HG03159 (cell line): ENCODE data around the gene SLC6A6.
"Not testable (repeated sequence)": the region's sequence is repeated elsewhere in the genome, so short reads cannot be mapped to it uniquely, and the experiment has no call there.

Experiments used
- ATAC-seq: cut with Tn5 transposase; IDR thresholded peaks from one replicate; pipeline ENCODE4 v1.9.1; 2021; ENCODE audit warnings: mild to moderate bottlenecking, moderate library complexity; ENCODE audit not compliant: unreplicated experiment

SLC6A6 gene

DNA sequence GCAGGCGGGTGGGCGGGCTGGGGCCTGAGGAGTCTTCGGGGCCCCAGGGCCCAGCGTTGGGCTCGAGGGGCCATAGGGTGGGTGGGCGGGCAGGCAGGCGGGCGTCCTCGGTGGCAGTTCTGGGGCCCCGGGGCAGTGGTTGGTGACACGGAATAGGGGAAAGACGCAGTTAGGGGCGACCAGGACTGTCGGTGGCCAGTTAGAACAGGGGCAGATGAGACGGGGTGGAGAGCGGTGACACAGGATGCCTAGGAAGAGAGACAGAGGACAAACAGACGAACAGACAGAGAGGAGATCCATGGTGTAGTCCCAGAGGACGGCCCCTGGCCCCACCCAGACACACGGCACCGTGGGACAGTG is 101.3 kb downstream of the SLC6A6 start:
- ATAC-seq: no peak

DNA sequence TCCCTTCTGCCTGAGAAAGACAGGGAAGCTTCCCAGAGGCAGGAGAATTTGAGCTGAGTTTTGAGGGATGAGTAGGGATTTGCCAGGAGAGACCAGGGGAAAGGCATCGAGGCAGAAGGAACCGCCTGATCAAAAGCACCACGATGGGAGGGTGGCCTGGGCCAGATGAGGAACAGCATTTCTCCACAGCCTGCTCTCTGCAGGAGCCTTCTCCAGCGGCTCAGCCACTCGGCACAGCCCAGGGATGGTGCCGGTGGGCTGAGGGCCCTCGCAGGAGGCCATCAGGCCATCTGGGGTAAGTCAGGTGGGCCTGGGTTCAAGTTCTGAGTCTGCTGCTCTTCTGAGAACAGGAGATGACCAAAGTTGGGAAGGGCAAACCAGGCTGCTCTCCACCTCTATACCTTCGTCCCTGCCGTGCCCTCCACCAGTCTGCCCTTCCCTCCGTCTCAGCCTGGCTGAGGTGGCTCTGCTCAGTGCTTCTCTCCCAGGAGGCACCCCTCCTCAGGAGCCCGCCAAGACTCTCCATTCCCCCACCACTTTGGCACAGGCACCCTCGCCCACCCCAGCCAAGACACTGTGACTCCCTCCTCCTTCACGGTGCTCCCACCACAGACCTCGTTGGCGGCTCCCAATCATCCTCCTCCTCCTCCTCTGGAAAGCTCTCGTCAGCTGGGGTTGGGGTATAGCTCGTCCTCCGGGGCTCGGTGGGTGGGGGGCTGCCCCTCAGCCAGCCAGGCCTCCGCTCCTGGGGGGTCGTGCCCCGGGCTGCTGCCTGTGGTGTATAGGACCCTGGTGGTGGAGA is 102.8 kb downstream of the SLC6A6 start:
- ATAC-seq: no peak

DNA sequence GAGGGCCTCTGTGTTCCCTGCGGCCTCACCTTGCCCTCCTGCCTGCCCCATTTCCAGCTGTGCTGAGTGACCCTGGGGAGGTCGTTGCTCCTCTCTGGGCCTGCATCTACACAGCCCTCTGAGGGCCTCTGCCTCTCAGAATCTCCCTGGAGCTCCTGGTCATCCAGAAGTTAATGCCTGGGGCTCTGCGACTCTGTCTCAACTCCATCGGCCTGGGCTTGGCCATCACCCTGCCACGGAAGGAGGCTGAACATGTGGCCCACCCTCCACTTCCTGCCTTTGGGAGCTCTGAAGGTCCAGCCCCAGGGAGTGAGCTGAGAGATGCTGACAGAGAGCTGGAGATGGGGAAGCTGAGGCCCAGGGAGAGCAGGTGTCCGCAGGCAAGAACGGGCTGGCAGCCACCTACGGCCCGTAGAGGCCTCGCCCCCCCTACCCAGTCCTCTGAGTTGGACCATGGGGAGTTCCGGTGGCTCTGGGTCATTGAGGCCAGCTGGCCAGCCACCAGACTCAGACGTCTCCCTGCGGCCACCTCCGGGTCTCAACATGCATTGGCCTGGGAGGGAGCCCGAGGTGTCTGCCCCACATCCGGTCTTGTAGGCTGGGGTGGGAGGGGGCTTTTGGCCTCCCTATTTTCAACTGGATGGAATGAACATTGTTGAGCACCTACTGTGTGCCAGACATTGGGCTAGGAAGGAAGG is 103.5 kb downstream of the SLC6A6 start:
- no peak for ATAC-seq

DNA sequence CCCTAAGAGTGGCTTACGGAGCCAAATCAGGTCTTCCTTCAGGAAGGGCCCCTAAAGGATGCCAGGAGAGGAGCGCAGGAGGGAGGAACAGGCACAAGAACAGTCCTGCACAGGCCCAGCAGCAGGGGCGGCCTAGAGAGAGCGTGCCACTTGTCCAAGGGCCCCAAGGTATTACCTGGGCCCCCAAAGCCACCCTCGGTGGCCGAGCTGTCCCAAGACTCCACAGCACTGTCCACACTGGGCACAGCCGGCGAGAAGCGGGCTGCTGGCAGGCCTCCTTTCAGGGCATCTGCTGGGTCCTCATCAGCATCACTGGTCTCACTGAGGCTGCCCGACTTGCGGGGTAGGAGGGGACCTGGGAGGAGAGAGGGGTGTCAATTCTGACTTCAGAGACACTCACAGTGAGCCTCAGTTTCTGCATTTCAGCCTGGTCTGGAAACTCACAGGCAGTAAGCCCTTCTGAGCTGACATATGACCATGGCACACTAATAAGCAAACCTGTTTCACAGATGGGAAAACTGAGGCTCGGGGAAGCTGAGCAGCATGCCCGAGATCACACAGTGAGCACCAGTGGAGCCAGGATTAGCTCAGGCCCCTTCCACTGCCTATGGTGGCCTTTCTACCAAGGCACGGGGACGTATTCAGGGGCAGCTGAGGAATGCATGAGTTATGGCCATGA is 104.4 kb downstream of the SLC6A6 start:
- ATAC-seq: no peak

DNA sequence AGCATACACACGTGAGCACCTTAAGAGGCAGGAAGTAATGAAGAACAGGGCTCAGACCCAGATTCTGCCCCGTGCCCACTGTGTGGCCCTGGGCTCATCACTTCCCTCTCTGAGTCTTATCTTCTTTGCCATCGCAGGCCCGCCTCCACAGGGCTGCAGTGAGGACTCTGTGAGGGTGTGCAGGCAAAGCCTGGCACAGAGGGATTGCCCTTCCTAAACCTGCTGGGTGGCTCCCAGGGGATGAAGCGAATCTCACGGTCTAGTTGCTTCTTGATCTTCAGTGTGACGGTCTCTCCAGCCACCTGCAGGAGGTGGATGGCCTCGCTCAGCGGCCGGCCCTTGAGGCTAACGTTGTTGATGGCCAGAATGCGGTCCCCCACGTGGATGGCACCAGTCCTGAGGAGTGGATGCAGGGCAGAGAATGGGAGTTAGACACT is 104.9 kb downstream of the SLC6A6 start:
- no peak for ATAC-seq

DNA sequence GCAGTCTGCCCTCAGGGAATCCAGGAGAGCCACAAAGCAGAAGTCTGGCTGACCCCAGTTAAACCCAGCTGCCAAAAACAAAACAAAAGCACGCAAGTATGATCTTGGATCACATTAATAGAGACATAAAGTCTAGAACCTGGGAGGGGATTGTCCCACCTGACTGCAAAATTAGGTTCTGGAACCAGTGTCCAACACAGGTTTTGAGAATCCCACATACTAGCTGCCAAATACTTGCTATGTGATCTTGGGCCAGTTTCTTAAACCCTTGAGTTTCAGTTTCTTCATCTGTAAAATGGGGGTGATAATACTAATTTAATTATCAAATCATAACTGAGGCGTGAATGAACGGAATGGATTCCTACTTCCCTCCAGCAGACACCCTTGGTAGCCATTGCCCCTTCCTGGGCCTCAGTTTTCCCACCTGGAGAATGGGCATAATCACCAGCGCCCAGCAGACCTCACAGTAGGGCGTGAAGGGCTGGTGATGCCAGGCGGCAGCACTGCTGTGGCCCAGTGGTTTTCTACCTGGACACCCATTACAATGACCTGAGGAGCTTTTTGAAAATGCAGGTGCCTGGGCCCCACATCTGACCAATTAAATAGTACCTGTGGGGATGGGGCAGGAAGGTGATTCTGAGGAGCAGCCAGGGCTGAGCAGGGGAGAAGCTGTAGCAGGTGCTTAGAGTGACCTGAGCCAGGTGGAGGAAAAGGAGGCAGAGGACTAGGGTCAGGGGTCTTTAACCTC is 105.5 kb downstream of the SLC6A6 start:
- no peak for ATAC-seq

DNA sequence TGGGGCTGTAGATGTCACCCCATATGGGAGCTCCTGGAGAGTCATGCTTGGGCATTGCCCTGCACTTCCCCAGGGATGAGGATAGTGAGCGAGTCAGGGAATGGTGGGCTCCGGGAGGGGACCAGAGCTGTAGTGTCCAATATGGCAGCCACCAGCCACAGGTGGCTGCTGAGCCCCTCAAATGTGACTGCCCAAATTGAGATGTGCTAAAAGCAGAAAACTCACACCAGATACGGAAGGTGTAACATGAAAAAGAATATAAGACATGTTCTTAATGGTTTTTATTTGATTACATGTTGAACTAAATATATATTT is 106.1 kb downstream of the SLC6A6 start:
- ATAC-seq: no peak

DNA sequence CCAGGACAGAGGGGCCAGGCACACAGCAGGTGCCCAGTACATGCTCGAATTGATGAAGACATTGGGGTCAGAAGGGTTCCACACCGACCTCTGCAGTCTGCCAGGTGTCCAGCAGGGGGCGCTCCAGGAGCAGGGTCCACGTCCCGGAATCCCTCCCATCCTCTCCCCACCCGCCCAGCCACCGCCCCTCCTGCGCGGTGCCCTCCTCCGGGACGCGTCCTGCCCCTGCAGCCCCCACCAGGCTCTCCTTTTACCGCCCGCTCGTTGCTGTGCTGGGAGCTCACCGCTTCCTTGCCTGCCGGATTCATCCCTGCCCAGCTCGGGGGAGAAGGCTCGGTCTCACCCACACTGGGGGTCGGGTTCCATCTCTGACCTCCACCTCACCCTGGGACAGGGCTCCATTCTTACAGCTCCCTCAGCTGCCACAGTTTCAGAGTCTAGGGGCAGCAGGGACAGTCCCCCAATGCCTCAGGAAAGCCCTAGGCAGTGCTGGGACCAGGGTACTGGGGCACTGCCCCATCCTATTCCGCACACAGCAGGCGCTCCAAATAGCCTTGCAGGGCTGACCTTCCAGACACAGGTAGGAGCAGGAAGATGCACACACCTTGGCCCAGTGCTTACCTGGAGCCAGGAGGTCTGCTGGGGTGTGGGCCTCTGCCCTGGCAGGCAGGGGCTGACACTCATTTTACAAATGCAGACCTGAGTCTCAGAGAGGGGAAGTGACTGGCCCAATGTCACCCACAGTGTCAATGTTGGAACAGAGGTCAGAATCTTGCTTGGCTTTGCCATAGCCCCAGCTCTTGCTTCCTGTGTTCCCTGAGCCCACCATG is 106.8 kb downstream of the SLC6A6 start:
- no peak for ATAC-seq

DNA sequence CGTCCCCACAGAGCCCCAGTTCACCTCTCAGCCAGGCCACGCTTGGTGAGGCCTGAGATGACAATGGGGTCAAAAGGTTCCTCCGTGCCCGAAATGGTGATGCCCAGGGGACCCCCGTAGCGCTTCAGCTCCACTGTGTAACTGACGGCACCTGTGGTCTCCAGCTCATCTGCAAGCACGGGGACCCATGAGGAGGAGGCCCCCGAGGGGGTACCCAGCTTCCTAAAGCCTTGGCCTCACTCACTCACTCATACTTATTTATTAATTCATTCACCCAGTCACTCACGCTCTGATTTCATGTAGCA is 107.3 kb downstream of the SLC6A6 start:
- ATAC-seq: no peak

DNA sequence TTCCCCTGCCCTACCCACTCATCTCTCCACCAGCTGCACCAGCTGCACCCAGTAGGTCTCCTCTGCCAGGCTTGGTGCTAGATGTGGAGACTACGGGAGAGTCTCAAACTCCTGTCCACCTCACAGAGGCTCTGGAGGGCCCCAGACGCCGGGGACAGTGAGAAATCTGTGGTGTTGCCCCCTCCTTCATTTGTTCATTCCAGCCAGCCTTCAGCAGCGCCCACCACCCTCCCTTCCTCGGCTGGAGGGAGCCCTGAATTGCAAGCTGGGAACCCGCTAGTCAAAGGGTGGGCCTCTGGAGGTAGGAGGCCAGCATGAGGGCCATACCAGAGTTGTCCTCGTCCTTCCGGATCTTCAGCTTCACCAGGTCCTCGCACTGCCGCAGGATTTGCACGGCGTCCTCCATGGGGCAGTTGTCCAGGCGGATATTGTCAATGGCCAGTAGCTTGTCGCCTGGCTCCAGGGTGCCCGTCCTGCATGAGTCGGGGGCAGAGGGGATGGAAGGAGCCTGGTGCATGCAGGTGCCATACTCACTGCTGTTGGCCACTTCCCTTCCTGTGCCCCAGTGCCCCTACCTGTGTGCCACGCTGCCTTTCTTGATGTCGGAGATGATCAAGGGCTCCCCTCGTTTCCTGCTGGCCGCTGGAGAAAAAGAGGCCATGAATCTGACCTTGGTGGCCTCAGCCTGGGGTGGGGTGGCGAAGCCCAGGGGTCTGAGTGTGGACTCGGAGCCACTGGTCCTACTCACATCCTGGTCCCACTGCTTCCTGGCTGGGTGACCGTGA is 108.6 kb downstream of the SLC6A6 start:
- no peak for ATAC-seq

DNA sequence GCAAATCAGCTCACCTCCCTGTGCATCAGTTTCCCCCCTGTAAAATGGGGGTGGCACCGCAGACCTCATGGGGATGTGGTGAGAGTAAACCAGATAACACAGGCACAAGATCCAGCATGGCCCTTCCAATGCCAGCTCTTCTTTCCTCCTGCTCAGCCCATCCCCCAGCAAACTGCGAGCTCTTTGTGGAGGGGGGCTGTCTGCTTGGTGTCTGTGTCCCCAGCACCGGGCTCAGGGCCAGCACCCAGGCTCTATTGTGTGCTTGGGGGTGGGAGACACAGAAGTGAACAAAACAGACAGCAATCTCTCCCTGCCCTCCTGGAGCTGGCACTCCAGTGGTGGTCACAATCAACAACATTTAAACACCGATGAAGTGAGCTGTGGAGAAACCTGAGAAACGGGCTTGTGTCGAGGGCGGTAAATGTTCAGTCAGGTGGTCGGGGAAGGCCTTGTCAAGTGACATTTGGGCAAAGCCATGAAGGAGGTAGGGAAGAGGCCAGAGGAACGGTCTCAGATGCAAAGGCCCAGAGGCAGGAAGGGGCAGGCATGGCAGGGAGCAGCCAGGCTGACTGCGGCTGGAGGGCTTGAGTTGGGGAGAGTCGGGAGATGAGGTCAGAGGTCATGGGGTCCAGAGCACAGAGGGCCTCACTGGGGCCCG is 109.3 kb downstream of the SLC6A6 start:
- ATAC-seq: no peak

DNA sequence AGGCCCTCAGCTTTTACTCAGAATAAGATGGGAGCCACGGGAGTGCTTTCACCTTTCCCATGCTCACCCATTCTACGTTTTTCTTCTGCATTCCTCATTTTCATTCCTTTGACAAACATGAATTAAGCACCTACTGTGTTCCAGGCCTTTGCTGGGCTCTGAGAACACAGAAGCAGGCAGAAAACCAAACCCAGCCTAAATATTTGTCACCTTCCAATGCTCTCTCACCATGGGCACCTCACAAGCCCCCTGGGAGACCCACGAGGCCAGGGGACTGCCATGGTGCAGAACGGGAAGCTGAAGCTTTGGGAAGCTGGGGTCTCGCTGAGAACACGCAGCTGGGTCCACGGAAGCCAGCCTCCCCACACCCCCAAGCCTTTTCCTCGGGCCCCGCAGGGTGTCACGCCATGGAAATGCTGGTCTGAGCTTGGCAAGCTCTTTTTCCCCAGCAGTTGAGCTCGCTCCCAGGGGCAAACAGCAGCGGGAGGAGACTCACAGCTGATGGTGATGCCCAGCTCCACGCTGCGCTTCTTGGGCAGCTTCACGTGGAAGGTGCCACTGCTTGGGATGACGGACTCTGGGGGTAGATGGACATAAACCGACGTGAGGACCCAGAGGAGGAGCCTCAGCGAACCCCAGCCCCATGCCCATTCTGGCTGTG is 110.0 kb downstream of the SLC6A6 start:
- ATAC-seq: no peak

DNA sequence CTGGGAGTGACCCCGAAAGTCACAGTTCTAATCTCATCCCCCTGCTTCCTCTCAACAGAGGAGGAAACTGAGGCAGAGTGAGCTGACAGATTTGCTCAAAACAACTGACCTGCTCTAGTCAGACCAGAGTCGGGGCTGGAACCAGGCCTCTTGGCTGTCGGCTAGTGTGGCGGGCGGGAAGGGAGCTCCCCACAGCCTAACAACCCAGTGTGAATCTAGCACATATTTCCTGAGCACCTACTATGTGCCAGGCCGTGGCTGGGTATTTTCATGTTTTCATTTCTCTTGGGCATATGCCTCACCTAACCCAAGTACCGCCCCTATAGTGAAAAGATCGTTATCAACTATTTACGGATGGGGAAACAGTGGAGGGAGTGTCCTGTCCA is 110.5 kb downstream of the SLC6A6 start:
- no peak for ATAC-seq

DNA sequence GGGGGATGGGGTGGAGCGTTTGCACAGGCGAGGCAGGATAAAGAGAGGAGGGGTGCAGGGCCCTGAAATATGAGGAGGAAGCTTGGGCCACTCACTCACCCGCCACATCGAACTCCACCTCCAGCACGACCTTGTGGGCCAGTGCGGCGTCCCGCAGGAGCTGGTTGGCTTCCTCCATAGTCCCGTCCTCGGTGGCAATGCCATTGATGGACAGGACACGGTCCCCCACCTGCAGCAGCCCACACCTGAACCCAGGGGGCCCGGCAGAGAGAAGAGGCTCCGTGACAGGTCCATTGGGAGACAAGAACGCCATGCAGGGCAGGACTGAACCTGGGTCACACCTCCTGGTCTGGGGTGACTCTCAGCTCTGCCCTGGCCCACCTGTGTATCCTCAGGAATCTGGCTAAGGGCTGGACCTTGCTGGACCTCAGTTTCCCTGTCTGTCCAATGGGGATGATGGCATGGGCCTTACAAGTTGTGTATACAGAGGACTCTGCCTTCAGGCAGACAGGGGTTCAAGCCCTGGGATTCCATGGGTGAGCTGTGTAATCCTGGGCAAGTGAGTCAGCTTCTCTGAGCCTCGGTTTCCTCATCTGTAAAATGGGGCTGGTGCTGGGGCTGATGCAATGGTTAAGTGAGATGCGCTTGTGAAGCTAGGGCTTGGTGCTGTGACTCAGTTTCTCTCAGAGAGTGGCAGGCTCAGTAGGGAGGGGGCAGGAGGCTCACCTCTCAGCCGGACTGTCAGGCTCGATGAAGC is 111.3 kb downstream of the SLC6A6 start:
- no peak for ATAC-seq

DNA sequence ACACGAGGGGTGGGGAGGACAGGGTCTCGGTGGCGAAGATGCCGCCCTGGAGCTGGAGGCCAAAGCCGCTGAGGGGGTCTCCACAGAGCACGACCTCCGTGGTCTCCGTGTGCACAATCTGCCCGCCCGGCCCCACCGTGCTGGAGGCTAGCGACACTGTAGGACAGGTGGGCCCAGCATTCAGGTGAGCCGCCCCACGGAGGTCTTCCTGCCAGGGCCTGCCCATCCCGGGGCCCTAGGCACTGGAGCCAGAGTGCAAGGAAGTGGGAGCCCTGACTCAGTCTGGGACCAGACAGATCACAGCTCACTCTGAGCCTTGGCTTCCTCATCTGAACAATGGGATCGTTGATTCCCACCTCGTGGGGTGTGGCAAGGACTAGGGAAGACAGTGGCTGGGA is 111.9 kb downstream of the SLC6A6 start:
- no peak for ATAC-seq

DNA sequence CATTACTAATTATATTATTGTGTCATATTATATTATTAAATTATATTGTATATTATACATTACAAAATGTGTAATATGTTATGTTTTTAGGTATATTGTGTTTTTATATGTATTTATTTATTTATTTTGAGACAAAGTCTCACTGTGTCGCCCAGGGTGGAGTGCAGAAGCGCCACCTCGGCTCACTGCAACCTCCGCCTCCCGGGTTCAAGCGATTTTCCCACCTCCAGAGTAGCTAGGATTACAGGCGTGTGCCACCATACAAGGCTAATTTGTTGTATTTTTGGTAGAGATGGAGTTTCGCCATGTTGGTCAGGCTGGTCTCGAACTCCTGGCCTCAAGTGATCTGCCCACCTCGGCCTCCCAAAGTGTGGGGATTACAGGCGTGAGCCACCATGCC is 113.1 kb downstream of the SLC6A6 start:
- ATAC-seq: not testable (repeated sequence)

DNA sequence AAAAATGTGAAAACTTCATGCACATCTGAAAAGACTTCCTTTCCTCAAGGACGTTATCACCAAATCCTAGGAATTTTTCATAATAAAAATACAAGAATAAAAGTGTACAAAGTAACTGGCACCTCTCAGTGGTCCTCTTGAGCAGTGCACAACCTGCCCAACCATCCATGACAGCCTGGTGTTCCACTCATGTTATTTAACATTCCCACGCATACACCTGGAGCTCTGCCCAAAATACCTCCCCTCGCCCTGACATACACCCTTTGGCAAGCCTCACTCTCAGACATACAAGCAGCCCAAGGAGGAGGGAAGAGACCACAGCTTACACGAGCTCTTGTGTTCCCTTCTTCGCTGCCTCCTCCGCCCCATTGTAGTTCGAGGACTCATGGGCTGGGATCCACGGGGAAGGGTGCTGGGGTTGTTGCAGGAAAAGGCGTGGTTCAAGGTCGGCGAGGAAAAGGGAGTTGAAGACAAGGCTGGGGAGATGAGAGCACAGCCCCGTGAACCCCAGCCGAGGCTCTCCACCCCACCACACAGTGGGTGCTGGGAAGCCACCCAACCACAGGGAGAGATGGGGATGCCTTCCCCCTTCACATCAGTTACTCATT is 114.4 kb downstream of the SLC6A6 start:
- ATAC-seq: no peak
